Measurements from ENCODE around the gene MYO5B.
A peak's percentile ranks its signal among the peaks of the same experiment; 100 is the strongest.

Gene MYO5B

GRCh38 chr18:50187659-50188058, 7.3 kb downstream of the MYO5B start:
- no peak for DNase-seq

- no peak for DNase-seq
Observed at GRCh38 chr18:50186385-50186784, 8.6 kb downstream of the MYO5B start.

GRCh38 chr18:50183556-50183955, 11.4 kb downstream of the MYO5B start:
- DNase-seq, result no peak

- DNase-seq, result no peak
Observed at GRCh38 chr18:50182511-50182910, 12.4 kb downstream of the MYO5B start.

GRCh38 chr18:50181590-50181989, 13.4 kb downstream of the MYO5B start:
- no peak for DNase-seq

- no peak for DNase-seq
Observed at GRCh38 chr18:50179465-50179864, 15.5 kb downstream of the MYO5B start.

GRCh38 chr18:50177294-50177992, 17.5 kb downstream of the MYO5B start:
- DNase-seq, result no peak

- DNase-seq, result no peak
Observed at GRCh38 chr18:50172367-50172766, 22.6 kb downstream of the MYO5B start.

GRCh38 chr18:50171406-50171805, 23.5 kb downstream of the MYO5B start:
- DNase-seq, result no peak

GRCh38 chr18:50170004-50170403, 24.9 kb downstream of the MYO5B start:
- DNase-seq, result no peak

GRCh38 chr18:50169149-50169548, 25.8 kb downstream of the MYO5B start:
- DNase-seq, result no peak

GRCh38 chr18:50167966-50168365, 27.0 kb downstream of the MYO5B start:
- DNase-seq, result no peak

- DNase-seq, result no peak
Observed at GRCh38 chr18:50166901-50167300, 28.0 kb downstream of the MYO5B start.

GRCh38 chr18:50163505-50163904, 31.4 kb downstream of the MYO5B start:
- no peak for DNase-seq

GRCh38 chr18:50162486-50163304, 32.3 kb downstream of the MYO5B start:
- DNase-seq, result no peak

GRCh38 chr18:50161597-50162205, 33.2 kb downstream of the MYO5B start:
- DNase-seq, result no peak

GRCh38 chr18:50159654-50160046, 35.3 kb downstream of the MYO5B start:
- DNase-seq, result no peak

- DNase-seq, result no peak
Observed at GRCh38 chr18:50158866-50159653, 35.9 kb downstream of the MYO5B start.

- DNase-seq, result no peak
Observed at GRCh38 chr18:50155406-50155805, 39.5 kb downstream of the MYO5B start.

GRCh38 chr18:50154420-50154819, 40.5 kb downstream of the MYO5B start:
- no peak for DNase-seq

GRCh38 chr18:50152900-50153299, 42.0 kb downstream of the MYO5B start:
- no peak for DNase-seq

- peak; percentile 31 for DNase-seq
Observed at GRCh38 chr18:50151926-50152325, 43.0 kb downstream of the MYO5B start.

GRCh38 chr18:50144540-50144939, 50.4 kb downstream of the MYO5B start:
- no peak for DNase-seq

Measured in NCI-H82 (cell line).